Activated naive CD4-positive, alpha-beta T cell treated with anti-CD3 and anti-CD28 coated beads, Interleukin-2, amount 10 ng/mL, durations not matched to agents 7 days and 5 days (primary cell): ENCODE data around the gene ACTR3.

Experiments
- CTCF ChIA-PET: fragments of 350-600 bp; sonication (Branson Sonifier 250); formaldehyde crosslinking; loops from one replicate; lab custom pipeline; 2021; ENCODE audit warnings: antibody characterized with exemption; lab: Charles Lee
- DNase-seq: peaks from one replicate; pipeline ENCODE4 v3.0.0-alpha.2; 2020
- H3K27ac Mint-ChIP-seq: one replicate; pipeline ENCODE4 v1.8.0; 2021; ENCODE audit warnings: mild to moderate bottlenecking, moderate library complexity, mixed read lengths
- H3K27me3 Mint-ChIP-seq: one replicate; pipeline ENCODE4 v1.8.0; 2021; ENCODE audit warnings: mild to moderate bottlenecking, mixed read lengths
- H3K36me3 Mint-ChIP-seq: one replicate; pipeline ENCODE4 v1.8.0; 2021; ENCODE audit warnings: mixed read lengths
- H3K4me1 Mint-ChIP-seq: one replicate; pipeline ENCODE4 v1.8.0; 2021; ENCODE audit warnings: mixed read lengths
- H3K4me3 Mint-ChIP-seq: one replicate; pipeline ENCODE4 v1.8.0; 2021; ENCODE audit warnings: mild to moderate bottlenecking, moderate library complexity, mixed read lengths
- H3K9me3 Mint-ChIP-seq: one replicate; pipeline ENCODE4 v1.8.0; 2021; ENCODE audit warnings: mixed read lengths

ACTR3 gene

DNA sequence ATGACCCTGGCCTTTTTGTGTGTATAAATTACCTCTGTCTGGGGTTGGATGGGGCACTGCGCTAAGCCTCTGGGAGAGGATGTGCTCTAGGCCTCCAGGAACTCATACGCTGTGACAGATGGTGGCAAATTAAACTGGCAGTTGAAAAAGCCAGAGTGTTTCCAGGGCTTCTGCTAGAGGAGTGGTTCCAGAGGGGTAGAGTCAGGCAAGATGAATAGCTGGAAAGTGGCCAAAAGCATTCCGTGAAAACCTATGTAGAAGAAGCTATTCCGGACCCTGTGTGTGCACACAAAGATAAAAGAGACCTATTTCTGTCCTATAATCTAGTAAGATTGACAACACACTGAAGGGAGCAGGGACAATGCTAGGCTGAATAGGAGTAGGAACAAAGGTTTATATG lies 84.8 kb downstream of the ACTR3 start:
- H3K36me3 Mint-ChIP-seq = peaks cover 36% of the 10 kb centered on the region
- no peak overlapping the region for H3K4me3 Mint-ChIP-seq
- H3K27me3 Mint-ChIP-seq = no peaks in the 10 kb centered on the region
- CTCF ChIA-PET = interaction anchor here (1.4 kb wide), 1 partner anchor 9 kb away, joined by 6 read pairs; no protein-coding TSS in a partner anchor
- peak overlapping the region; percentile 21 for H3K27ac Mint-ChIP-seq
- peaks cover 29% of the 10 kb centered on the region for H3K4me1 Mint-ChIP-seq
- peaks cover 3% of the 10 kb centered on the region for H3K9me3 Mint-ChIP-seq
- no peak for DNase-seq

DNA sequence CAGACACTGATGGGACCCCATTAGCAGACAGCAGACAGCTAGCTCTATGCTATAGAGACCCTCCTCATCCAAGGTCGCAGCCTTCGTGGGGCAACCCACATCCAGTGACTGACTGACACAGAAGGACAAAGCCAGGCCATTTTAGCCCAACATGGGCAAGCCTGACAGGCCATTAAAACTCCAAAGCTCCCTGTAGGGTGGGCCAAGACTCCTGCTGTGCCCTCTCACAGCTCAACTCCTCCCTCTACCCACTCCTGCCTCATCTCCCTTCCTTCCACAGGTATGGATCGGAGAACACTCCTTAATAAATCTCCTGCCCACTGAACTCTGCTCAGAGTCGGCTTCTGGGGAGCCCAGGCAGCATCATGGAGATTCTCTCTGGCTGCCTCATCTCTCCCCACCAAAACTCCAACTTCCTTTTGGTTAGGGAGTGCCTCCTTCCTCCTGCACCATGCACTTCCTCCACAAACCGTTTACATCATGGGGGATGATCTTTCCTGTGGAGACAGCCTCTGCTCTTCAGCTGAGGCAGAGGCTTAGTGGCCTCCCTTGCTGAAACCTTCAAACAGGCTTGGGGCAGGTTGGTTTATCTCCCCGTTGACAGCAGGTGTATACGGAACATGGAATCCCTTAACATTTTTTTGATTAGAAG lies 86.5 kb downstream of the ACTR3 start:
- CTCF ChIA-PET = interaction anchor here (3.6 to 4.6 kb wide), 2 partner anchors 10 to 84 kb away, joined by 12 to 21 read pairs; no protein-coding TSS in a partner anchor
- peaks cover 7% of the 10 kb centered on the region for H3K9me3 Mint-ChIP-seq
- DNase-seq = no peak
- peaks cover 39% of the 10 kb centered on the region for H3K36me3 Mint-ChIP-seq
- peak overlapping the region; percentile 38 for H3K27ac Mint-ChIP-seq
- H3K4me1 Mint-ChIP-seq = peaks cover 21% of the 10 kb centered on the region
- no peak overlapping the region for H3K4me3 Mint-ChIP-seq
- H3K27me3 Mint-ChIP-seq = no peaks in the 10 kb centered on the region

DNA sequence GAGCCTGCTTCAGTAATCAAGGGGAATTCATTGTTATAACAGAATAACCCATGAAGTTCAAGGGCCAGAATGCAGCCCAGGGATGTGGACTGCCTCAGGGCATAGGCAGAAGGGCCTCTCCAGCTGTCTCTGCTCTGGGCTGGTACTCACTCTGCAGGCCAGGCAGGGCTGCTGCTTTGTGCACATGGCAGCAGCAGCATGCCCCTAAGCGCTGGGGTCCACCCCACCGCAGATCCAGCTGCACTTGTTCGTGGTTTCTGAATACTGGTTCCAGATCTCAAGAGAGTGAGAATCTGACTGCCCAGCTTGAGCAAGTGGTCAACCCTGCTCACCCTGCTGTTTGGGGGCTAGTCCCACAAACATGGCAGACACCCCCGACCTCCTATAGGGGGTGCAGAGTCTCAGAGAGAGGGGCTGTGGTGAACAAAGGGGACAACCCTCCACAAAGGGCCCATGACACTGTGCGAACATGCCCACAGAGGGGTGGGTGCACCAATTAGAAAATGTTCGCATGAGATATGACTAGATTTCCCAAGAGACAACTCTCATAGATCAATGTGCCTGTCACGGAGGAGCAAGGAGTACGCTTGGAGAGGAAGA lies 87.3 kb downstream of the ACTR3 start:
- H3K4me1 Mint-ChIP-seq = peaks cover 15% of the 10 kb centered on the region
- peaks cover 34% of the 10 kb centered on the region for H3K36me3 Mint-ChIP-seq
- CTCF ChIA-PET = interaction anchor here (1.1 to 4.6 kb wide), 5 partner anchors 8 to 220 kb away, joined by 3 to 21 read pairs (median 10); partner anchors contain the start of gene SLC35F5
- no peaks in the 10 kb centered on the region for H3K27me3 Mint-ChIP-seq
- H3K4me3 Mint-ChIP-seq = no peak overlapping the region
- DNase-seq = no peak
- peak overlapping the region; percentile 38 for H3K27ac Mint-ChIP-seq
- H3K9me3 Mint-ChIP-seq = peaks cover 7% of the 10 kb centered on the region

DNA sequence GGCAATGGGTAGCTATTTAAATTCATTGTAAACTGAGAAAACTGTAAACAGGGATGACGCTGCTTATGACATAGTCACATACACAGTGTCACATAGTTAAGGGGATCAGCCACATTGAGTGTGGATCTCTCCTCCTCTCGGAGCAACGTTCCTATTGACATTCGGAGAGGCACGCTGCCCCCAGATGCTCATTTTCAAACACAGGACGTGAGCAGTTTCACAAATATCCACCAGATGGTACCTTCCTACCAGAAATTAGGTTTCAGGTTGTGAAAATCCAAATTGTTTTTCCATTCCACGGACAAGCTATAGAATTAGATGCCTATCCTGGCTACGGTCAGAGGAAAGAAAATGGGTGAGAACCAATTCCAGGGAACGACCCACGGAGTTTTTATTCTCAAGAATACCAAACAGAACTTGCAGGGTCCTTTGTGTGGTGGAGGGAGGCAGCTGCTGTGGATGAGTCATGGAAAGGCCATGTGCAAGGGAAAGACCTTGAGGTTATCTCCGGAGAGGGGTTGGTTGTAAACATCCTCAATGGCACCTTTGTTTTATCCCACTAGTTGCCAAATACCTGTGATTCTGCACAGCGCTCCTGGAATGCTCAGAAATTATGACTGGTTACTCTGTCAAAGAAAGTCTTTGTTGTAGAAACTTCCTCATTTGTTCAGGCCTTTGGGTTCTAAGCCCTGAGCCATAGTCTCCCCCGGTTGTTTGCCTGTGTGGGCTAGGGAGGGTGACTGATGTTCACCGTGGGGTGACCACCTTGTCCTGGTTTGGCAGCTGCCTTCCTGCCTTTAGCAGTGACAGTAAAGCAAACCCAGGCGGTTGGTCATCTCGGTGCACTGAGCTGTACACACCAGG lies 88.0 kb downstream of the ACTR3 start:
- peaks cover 7% of the 10 kb centered on the region for H3K9me3 Mint-ChIP-seq
- H3K27ac Mint-ChIP-seq = no peak overlapping the region
- H3K36me3 Mint-ChIP-seq = peaks cover 28% of the 10 kb centered on the region
- H3K4me1 Mint-ChIP-seq = peaks cover 15% of the 10 kb centered on the region
- no peak overlapping the region for H3K4me3 Mint-ChIP-seq
- no peak for DNase-seq
- H3K27me3 Mint-ChIP-seq = no peaks in the 10 kb centered on the region
- CTCF ChIA-PET = interaction anchor here (1.1 to 4.6 kb wide), 6 partner anchors 9 to 221 kb away, joined by 3 to 21 read pairs (median 7); partner anchors contain the start of gene SLC35F5

DNA sequence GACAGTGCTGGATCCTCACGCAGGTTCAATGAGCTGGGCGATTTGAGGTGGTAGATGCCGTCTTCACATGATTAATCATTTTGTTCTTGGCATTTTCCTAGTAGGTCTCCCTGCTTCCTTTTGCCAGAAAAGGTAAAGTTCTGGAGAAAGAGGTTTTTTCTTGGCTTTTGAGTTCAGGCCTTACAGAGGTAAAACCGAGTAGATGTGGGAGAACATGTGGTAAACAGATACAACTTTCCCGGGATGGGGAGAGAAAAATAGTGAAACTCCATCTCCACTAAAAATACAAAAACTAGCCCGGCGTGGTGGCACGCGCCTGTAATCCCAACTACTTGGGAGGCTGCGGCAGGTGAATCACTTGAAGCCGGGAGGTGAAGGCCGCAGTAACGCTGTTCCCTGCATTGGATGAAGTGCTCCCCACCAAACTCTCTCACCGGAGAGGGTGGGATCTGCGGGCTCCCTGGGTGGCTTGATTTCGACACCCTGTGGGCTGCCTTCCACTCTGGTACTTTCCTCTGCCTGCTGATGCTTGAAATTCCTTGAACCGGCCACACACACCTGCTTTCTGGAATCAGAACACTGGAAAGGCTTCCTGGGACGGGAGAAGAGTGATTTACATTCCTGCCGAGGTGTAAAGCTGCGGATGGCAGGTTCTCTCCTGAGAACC lies 88.8 kb downstream of the ACTR3 start:
- H3K4me3 Mint-ChIP-seq = no peak overlapping the region
- CTCF ChIA-PET = interaction anchor here (0.6 to 4.6 kb wide), 12 partner anchors 9 to 261 kb away, joined by 3 to 21 read pairs (median 3); partner anchors contain the start of gene SLC35F5

DNA sequence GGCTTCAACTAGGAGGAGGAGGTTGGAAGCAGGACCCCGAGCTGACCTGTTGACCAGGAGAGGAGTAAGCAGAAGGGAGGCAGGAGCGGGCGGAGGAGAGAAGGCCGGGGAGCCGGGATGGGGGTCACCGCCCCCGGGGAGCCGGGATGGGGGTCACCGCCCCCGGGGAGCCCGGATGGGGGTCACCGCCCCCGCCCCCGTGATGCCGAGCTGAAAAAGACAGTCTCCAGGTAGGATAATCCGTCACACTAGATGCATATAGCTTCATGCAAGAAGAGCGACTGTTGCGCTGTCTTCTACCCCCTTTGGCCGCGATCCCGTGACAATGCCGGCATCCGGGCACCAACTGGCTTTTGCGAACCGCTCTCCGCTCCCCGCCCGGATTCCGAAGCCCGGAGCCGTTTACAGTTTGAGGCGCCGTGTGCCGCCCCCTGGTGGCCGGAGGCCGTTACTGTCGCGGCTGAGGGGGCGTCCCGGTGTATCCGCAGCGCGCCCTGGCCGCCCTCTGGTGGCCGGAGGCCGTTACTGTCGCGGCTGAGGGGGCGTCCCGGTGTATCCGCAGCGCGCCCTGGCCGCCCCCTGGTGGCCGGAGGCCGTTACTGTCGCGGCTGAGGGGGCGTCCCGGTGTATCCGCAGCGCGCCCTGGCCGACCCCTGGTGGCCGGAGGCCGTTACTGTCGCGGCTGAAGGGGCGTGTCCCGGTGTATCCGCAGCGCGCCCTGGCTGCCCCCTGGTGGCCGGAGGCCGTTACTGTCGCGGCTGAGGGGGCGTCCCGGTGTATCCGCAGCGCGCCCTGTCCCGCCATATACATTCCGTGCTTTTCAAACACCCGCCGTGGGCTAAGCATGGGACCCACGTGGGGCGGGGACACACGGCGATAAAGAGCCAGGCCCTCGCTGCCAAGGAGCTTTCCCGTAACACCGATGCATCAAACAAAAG lies 89.6 kb downstream of the ACTR3 start:
- peaks cover 31% of the 10 kb centered on the region for H3K36me3 Mint-ChIP-seq
- H3K4me1 Mint-ChIP-seq = peaks cover 15% of the 10 kb centered on the region
- peaks cover 7% of the 10 kb centered on the region for H3K9me3 Mint-ChIP-seq
- H3K4me3 Mint-ChIP-seq = no peak overlapping the region
- no peaks in the 10 kb centered on the region for H3K27me3 Mint-ChIP-seq
- no peak overlapping the region for H3K27ac Mint-ChIP-seq
- CTCF ChIA-PET = interaction anchor here (0.6 to 4.6 kb wide), 12 partner anchors 10 to 262 kb away, joined by 3 to 21 read pairs (median 3); no protein-coding TSS in a partner anchor
- DNase-seq = peak; percentile 73

More for the DNA sequence above, 88.8 kb downstream of the ACTR3 start:
- peaks cover 30% of the 10 kb centered on the region for H3K36me3 Mint-ChIP-seq
- H3K27ac Mint-ChIP-seq = no peak overlapping the region
- DNase-seq = no peak
- H3K9me3 Mint-ChIP-seq = peaks cover 7% of the 10 kb centered on the region
- H3K4me1 Mint-ChIP-seq = peaks cover 15% of the 10 kb centered on the region
- no peaks in the 10 kb centered on the region for H3K27me3 Mint-ChIP-seq

DNA sequence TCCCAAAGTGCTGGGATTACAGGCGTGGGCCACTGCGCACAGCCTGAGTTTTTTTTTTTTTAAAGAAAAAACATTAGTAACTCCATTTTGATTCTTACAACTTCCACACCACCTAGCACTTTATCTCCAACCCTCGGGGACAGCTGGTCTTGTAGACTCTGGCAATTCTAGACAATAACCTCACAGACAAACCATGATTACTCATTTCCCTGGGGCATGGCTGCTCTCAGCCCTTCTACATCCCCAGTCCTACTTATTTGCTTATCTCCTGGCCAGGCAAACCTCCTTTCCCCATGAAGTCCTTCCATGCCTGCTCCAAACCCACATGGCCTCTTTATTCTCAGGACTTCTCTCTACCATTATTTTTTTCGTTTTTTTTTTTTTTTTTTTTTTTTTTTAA lies 91.1 kb downstream of the ACTR3 start:
- Mint-ChIP-seq H3K27ac (no peak overlapping the region), H3K27me3 (no peaks in the 10 kb centered on the region), H3K4me1 (peaks cover 9% of the 10 kb centered on the region), H3K36me3 (peaks cover 24% of the 10 kb centered on the region), H3K9me3 (peaks cover 7% of the 10 kb centered on the region), H3K4me3 (no peak overlapping the region)
- CTCF ChIA-PET = interaction anchor here (1.1 kb wide), 2 partner anchors 222 to 225 kb away, joined by 3 read pairs; no protein-coding TSS in a partner anchor
- no peak for DNase-seq

DNA sequence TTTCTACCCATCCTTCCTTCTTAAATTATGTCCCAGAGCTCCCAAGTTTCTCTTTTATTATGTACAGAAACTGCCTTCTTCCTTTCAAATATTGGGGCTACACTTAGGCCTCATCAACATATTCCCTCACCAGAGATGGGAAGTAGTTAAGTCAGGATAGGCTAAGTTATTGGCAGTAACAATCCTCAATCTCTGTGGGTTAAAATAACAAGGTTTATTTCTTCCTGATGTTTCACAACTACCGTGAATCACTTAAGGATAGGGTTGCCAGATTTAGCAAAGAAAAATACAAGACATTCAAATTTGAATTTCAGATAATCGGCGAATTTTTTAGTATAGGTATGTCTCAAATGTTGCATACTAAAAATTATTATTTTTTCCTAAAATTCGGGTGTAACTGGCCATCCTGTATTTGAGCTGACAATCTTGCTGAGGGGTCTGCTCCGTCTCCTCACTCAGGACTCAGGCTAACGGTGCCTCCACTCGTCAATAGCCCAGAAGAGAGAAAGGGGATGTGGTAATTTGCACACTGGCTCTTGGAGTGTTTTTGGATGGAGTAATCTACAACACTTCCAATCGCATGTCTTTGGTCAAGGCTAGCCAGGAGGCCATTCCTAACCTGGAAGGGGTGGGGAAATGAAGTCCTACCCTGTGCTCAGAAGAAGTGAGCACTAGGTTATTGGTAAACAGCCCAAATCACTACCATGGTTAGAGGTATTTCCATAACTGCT lies 91.7 kb downstream of the ACTR3 start:
- CTCF ChIA-PET = no interaction called here
- no peak for DNase-seq
- Mint-ChIP-seq H3K27ac (no peak overlapping the region), H3K36me3 (peaks cover 21% of the 10 kb centered on the region), H3K27me3 (no peaks in the 10 kb centered on the region), H3K4me1 (peaks cover 3% of the 10 kb centered on the region), H3K9me3 (peaks cover 7% of the 10 kb centered on the region), H3K4me3 (no peak overlapping the region)

DNA sequence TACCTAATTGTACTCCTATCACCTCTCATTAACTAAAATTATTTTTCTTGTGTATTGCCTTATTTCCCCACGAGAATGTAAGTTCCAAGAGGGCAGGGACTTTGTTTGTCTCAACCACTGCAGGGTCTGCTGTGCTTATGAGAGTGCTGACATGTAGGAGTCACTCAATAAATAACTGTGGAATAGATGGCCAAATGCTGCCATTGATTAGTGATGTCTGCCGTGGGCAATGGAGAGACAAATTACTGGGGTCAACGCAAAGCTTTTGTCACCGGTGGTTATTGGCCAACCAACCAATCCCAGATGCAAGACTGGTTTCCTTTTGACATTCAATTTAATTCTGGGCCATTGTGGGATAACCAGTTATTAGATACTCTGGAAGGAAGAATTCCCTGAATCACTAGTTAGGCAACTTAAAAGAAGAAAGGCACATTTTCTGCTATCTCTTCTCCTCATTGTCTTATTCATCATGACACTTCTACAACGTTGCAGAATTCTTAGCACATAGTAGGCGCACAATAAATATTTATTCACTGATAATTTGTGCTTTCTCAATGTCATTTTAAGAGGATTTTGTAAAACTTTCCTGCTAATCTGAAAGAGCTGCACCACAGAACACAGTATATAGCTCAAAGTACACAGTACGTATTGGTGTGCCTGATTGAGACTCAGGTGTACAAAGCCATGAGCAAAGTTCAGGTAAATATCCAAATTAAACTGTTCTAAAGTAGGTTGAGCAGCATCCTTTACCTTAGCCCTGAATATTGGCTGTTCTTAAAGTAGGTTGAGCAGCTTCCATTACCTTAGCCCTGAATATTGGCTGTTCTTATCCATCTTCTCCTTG lies 95.9 kb downstream of the ACTR3 start:
- H3K9me3 Mint-ChIP-seq = peaks cover 2% of the 10 kb centered on the region
- no peaks in the 10 kb centered on the region for H3K4me1 Mint-ChIP-seq
- no peak overlapping the region for H3K27ac Mint-ChIP-seq
- peaks cover 12% of the 10 kb centered on the region for H3K36me3 Mint-ChIP-seq
- CTCF ChIA-PET = interaction anchor here (1.2 kb wide), 1 partner anchor 157 kb away, joined by 3 read pairs; no protein-coding TSS in a partner anchor
- no peak overlapping the region for H3K4me3 Mint-ChIP-seq
- no peak for DNase-seq
- no peaks in the 10 kb centered on the region for H3K27me3 Mint-ChIP-seq

DNA sequence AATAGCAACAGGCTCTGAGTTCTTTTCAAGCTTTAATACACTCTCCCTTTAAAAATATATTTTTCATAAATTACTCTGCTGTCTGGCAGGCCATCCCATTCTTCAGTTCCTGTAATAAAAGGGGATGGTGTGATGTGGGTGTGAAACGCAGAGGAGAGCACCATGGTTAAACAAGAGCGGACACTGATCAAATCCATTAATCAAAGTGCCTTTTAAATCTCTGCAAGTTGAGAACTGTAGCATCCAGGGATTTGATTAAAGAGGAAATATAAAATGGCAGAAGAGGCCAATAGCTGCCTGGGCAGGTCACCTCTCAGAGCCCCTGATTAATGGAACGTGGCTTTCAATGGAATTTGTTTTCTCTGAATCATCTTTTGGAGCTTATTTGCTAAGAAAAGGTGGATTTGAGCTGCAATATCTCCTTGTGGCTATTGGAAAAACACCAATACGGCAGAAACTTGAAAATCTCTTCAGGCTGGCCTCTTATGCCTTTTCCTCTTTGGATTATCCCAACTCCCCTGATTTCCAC lies 96.9 kb downstream of the ACTR3 start:
- no peaks in the 10 kb centered on the region for H3K9me3 Mint-ChIP-seq

DNA sequence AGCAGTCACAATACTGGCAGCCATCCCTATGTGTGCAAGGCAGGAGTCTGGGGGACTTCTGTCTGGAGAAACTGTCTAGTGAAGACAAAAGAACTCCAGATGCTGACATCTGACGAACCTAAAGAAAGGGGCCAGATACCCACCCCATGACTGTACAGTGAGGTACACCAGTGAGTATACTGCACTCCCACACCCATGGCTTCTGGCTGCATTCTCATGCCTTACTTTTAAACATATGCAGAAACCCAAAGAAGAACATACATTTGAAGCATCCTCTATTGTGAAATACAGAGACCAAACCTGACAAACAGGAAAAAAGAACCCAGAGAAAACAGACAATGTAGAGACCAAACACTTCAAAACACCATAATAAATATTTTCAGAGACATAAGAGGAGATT lies 102.2 kb downstream of the ACTR3 start:
- CTCF ChIA-PET = no interaction called here
- no peaks in the 10 kb centered on the region for H3K4me1 Mint-ChIP-seq

More for the DNA sequence above, 96.9 kb downstream of the ACTR3 start:
- DNase-seq = no peak
- CTCF ChIA-PET = no interaction called here
- H3K4me3 Mint-ChIP-seq = no peak overlapping the region
- H3K27me3 Mint-ChIP-seq = no peaks in the 10 kb centered on the region
- H3K4me1 Mint-ChIP-seq = no peaks in the 10 kb centered on the region
- H3K27ac Mint-ChIP-seq = no peak overlapping the region
- peaks cover 10% of the 10 kb centered on the region for H3K36me3 Mint-ChIP-seq

More for the DNA sequence above, 102.2 kb downstream of the ACTR3 start:
- Mint-ChIP-seq H3K36me3 (no peaks in the 10 kb centered on the region), H3K4me3 (no peak overlapping the region), H3K27me3 (peaks cover 4% of the 10 kb centered on the region), H3K9me3 (no peaks in the 10 kb centered on the region), H3K27ac (no peak overlapping the region)
- DNase-seq = no peak
